HL-60 (cell line): ENCODE data around the gene ANO5.

Source experiments
- DNase-seq, 2 experiments: peaks; one replicate each; pipeline ENCODE4 v3.0.0-alpha.2; 2010 to 2020; ENCODE audit warnings: low read depth in 1 of 2, low spot score in 1 of 2
- H3K27ac ChIP-seq: fragments of 250-450 bp; sonication (Bioruptor Pico); replicated peaks from 2 replicates; pipeline ENCODE4 v1.5.1; 2020; ENCODE audit warnings: mild to moderate bottlenecking, moderate library complexity
- H3K27me3 ChIP-seq: fragments of 250-450 bp; sonication (Bioruptor Pico); 2 replicates; pipeline ENCODE4 v1.5.1; 2021; ENCODE audit warnings: mild to moderate bottlenecking, moderate library complexity; ENCODE audit not compliant: insufficient read depth, poor library complexity, severe bottlenecking
- H3K4me3 ChIP-seq: replicated peaks from 2 replicates; pipeline ENCODE4 v1.5.1; 2011; ENCODE audit warnings: mild to moderate bottlenecking, control low read depth, low read length; ENCODE audit not compliant: insufficient read depth
- GABPA ChIP-seq: IDR thresholded peaks from 2 replicates; pipeline ENCODE4 v1.6.1; 2012; ENCODE audit warnings: low read depth
- POLR2AphosphoS5 ChIP-seq: IDR thresholded peaks from 2 replicates; pipeline ENCODE4 v1.6.1; 2012; ENCODE audit warnings: low read depth
- SPI1 ChIP-seq: IDR thresholded peaks from 2 replicates; pipeline ENCODE4 v1.6.1; 2012; ENCODE audit warnings: low read depth, mild to moderate bottlenecking, borderline replicate concordance
- TF ChIP-seq, protein P1 (sequence below): IDR thresholded peaks from 2 replicates; pipeline ENCODE4 v1.6.1; 2012; ENCODE audit warnings: low read depth; ENCODE audit not compliant: insufficient replicate concordance
- TF ChIP-seq, protein P2 (sequence below): IDR thresholded peaks from one replicate; pipeline ENCODE4 v1.5.1; 2011; ENCODE audit warnings: low read length, control low read depth, inconsistent platforms; ENCODE audit not compliant: insufficient read depth

Gene ANO5

DNA sequence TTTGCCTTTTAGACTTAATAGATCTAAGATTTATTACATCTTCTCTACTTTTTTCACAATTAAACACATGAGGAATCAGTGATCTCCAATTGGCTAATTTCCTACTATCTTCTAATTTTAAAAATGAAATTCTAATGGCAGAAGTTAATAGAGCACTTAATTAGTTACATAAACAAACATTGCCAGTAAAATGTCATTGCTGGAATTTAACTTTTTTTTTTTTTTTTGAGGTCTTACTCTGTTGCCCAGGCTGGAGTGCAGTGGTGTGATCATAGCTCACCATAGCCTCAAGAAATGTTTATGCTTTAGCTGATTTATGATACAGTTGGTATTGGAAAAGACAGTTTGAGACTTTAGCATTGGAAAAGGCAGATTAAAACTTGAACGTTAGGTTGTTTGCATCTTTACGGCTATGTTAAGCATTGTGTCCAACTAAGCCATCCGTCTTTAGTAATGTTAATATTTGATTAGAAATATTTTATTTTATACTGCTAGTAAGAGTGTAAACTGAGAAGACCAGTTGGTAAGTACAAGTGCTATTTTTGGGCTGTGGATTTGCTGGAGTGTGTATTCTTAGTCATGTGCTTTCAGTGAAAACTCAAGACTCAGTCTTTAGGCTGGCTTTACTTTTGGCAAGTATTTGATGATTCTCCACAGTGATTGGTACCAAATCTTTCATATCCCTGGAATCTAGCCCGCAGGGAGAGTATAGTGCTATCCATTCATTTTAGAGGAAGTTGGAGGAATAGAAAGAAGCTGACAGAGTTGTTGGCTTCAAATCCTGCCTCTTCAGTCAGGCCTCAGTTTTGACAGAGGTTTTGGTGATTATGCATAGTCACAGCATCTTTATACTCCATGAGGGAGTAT is 4.5 kb downstream of the ANO5 start:
- no peak overlapping the region for H3K4me3 ChIP-seq
- peaks cover 24% of the 10 kb centered on the region for H3K27me3 ChIP-seq
- no peak overlapping the region for H3K27ac ChIP-seq
- TF ChIP-seq SPI1, result no peak
- TF ChIP-seq GABPA, result no peak
- no peak for DNase-seq

DNA sequence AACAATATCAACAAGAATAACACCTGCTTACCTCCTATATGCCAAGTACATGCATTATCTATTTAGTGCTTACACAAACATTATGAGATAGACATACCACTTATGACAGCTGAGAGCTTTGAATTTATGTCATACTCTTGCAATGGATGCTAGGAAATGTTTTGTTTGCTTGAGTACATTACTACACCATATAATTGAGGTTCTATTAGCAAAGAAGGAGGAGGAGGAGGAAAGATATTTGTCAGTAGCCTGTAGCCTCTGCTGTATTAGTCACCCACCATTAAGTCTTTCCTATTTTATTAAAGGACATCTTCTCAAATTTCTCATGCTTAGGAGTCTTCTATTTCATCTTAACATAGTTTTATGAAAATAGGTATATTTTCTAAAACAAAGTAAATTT is 6.4 kb downstream of the ANO5 start:
- no peak for TF ChIP-seq GABPA
- Histone ChIP-seq H3K4me3 (no peak overlapping the region), H3K27ac (no peak overlapping the region), H3K27me3 (peaks cover 11% of the 10 kb centered on the region)
- DNase-seq, result no peak

DNA sequence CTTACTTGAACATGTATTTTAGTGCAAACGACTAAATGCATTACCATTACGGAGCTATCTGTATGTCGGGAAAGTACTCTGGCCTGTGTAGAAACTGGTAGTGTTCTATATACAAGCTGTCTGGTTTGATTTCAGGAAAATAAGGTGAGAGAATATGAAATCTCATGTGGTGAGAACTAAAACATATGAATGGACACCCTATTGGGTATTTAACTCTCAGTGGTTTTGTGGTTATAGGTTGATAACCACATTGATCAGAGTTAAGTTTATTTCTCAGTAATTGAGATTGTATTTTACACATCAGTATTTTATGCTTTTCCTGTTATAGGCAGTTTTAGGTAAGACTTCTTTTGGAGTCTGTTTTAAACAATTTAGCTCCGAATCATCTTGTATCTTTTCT is 10.4 kb downstream of the ANO5 start:
- no peak overlapping the region for H3K27ac ChIP-seq
- no peak overlapping the region for H3K4me3 ChIP-seq
- H3K27me3 ChIP-seq, result no peaks in the 10 kb centered on the region
- TF ChIP-seq SPI1, result no peak
- TF ChIP-seq, protein P1, sequence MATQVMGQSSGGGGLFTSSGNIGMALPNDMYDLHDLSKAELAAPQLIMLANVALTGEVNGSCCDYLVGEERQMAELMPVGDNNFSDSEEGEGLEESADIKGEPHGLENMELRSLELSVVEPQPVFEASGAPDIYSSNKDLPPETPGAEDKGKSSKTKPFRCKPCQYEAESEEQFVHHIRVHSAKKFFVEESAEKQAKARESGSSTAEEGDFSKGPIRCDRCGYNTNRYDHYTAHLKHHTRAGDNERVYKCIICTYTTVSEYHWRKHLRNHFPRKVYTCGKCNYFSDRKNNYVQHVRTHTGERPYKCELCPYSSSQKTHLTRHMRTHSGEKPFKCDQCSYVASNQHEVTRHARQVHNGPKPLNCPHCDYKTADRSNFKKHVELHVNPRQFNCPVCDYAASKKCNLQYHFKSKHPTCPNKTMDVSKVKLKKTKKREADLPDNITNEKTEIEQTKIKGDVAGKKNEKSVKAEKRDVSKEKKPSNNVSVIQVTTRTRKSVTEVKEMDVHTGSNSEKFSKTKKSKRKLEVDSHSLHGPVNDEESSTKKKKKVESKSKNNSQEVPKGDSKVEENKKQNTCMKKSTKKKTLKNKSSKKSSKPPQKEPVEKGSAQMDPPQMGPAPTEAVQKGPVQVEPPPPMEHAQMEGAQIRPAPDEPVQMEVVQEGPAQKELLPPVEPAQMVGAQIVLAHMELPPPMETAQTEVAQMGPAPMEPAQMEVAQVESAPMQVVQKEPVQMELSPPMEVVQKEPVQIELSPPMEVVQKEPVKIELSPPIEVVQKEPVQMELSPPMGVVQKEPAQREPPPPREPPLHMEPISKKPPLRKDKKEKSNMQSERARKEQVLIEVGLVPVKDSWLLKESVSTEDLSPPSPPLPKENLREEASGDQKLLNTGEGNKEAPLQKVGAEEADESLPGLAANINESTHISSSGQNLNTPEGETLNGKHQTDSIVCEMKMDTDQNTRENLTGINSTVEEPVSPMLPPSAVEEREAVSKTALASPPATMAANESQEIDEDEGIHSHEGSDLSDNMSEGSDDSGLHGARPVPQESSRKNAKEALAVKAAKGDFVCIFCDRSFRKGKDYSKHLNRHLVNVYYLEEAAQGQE, result no peak
- TF ChIP-seq GABPA, result no peak
- TF ChIP-seq, protein P2, sequence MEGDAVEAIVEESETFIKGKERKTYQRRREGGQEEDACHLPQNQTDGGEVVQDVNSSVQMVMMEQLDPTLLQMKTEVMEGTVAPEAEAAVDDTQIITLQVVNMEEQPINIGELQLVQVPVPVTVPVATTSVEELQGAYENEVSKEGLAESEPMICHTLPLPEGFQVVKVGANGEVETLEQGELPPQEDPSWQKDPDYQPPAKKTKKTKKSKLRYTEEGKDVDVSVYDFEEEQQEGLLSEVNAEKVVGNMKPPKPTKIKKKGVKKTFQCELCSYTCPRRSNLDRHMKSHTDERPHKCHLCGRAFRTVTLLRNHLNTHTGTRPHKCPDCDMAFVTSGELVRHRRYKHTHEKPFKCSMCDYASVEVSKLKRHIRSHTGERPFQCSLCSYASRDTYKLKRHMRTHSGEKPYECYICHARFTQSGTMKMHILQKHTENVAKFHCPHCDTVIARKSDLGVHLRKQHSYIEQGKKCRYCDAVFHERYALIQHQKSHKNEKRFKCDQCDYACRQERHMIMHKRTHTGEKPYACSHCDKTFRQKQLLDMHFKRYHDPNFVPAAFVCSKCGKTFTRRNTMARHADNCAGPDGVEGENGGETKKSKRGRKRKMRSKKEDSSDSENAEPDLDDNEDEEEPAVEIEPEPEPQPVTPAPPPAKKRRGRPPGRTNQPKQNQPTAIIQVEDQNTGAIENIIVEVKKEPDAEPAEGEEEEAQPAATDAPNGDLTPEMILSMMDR, result no peak
- no peak for TF ChIP-seq POLR2AphosphoS5
- no peak for DNase-seq

DNA sequence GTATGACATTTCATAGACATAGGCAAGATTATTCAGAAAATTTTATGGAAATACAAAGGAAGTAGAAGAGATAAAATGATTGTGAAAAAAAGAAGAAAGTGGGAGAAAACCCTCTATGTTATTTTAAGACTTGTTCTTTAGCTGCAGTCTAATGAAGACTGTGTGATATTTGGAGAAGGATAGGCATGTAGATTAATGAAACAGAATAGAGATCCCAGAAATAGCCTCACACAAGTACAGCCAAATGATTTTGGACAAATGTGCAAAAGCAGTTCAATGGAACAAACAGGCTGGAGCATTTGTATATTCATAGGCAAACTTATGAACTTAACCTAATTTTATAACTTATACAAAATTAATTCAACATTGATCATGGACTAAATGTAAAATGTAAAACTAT is 14.3 kb downstream of the ANO5 start:
- no peak for DNase-seq
- no peak overlapping the region for H3K4me3 ChIP-seq
- no peak for TF ChIP-seq SPI1
- no peak overlapping the region for H3K27ac ChIP-seq
- H3K27me3 ChIP-seq, result no peaks in the 10 kb centered on the region

DNA sequence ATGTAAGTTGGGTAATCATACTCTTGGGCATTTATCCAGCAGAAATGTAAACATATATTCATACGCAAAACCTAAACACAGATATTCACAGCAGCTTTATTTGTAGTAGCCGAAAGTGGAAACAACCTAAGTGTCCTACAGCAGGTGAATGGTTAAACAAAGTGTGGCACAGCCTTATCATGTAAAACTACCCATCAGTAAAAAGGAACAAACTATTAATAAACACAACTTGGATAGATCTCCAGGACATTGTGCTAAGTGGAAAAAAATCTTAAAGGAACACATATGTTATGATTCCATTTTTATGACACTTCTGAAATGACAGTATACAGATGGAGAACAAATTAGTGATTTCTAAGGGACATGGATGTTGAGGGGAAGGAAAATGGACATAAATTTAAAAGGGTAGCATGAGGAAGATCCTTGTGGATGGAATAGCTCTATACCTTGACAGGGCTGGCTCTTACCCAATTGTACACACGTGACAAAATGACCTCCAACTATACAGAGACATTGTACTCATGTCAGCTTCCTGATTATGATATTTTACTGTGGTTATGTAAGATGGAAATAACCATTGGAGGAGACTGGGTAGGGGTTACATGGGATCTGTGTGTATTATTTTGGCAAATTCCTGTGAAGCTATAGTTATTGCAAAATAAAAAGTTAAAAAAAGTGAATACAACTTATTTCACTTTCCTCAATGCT is 15.4 kb downstream of the ANO5 start:
- DNase-seq, result no peak
- H3K27ac ChIP-seq, result no peak overlapping the region
- TF ChIP-seq, protein P2, result no peak
- TF ChIP-seq POLR2AphosphoS5 (no peak), GABPA (no peak), SPI1 (no peak)
- TF ChIP-seq, protein P1, result no peak
- H3K4me3 ChIP-seq, result no peak overlapping the region
- H3K27me3 ChIP-seq, result no peaks in the 10 kb centered on the region
